ENCODE data around the gene SULT1C2. TPM values are rescaled to one million over a fixed set of nuclear protein-coding genes. Genes with fewer than 3 reads are reported as not detected.

SULT1C2 gene
- total RNA-seq, 4 donors from 2014 or later: 0.28 to 2.4 TPM; not detected in 2

- DNase-seq (ENCODE audit: low spot score) (no peak), ATAC-seq (ENCODE audit: low FRiP score) (no peak)
- no peak for TF ChIP-seq CTCF (IDR thresholded peaks at IDR 0.05)
Observed at GRCh38 chr2:108285616-108286015, 3.1 kb upstream of the SULT1C2 start.

GRCh38 chr2:108287169-108287568 is 1.5 kb upstream of the SULT1C2 start:
- DNase-seq (ENCODE audit: low spot score) (no peak), ATAC-seq (ENCODE audit: low FRiP score) (no peak)
- TF ChIP-seq CTCF (IDR thresholded peaks at IDR 0.05): no peak

- no peak for TF ChIP-seq CTCF (IDR thresholded peaks at IDR 0.05)
- no peak for ATAC-seq (ENCODE audit: low FRiP score)
Observed at GRCh38 chr2:108293850-108294249, 5.2 kb downstream of the SULT1C2 start.

GRCh38 chr2:108297436-108298141 is 8.9 kb downstream of the SULT1C2 start:
- no peak for TF ChIP-seq CTCF (IDR thresholded peaks at IDR 0.05)
- DNase-seq (ENCODE audit: low spot score) (no peak), ATAC-seq (ENCODE audit: low FRiP score) (no peak)

More at GRCh38 chr2:108293850-108294249, 5.2 kb downstream of the SULT1C2 start:
- DNase-seq (ENCODE audit: low spot score): no peak

GRCh38 chr2:108301558-108301957 is 12.9 kb downstream of the SULT1C2 start:
- DNase-seq (ENCODE audit: low spot score) (no peak), ATAC-seq (ENCODE audit: low FRiP score) (no peak)
- TF ChIP-seq CTCF (IDR thresholded peaks at IDR 0.05): no peak

- DNase-seq (ENCODE audit: low spot score): no peak
- TF ChIP-seq CTCF (IDR thresholded peaks at IDR 0.05): no peak
- ATAC-seq (ENCODE audit: low FRiP score): no peak
Observed at GRCh38 chr2:108304975-108305374, 16.3 kb downstream of the SULT1C2 start.

GRCh38 chr2:108305901-108306300 is 17.2 kb downstream of the SULT1C2 start:
- TF ChIP-seq CTCF (IDR thresholded peaks at IDR 0.05): no peak
- DNase-seq (ENCODE audit: low spot score): no peak
- ATAC-seq (ENCODE audit: low FRiP score): no peak

Measured in omental fat pad (tissue), 4 donors.